Activated T-cell treated with anti-CD3 and anti-CD28 coated beads, Interleukin-2, amount 50 U/mL, for 4 hours (primary cell): ENCODE data around the gene PKP1. TPM values are rescaled to one million over a fixed set of nuclear protein-coding genes. Genes with fewer than 3 reads are reported as not detected.
"Not testable (repeated sequence)": the region's sequence is repeated elsewhere in the genome, so short reads cannot be mapped to it uniquely, and the experiment has no call there.

ENCODE experiments used
- ATAC-seq, 2 donors: fragments of 200-7000 bp; cut with Tn5 transposase; one replicate each; pipeline ENCODE4 v1.10.0; 2021
- DNase-seq: peaks from one replicate; pipeline ENCODE4 v3.0.0-alpha.2; 2020
- H3K27me3 Mint-ChIP-seq: one replicate; pipeline ENCODE4 v1.8.0; 2021; ENCODE audit warnings: low read depth, mixed read lengths
- H3K36me3 Mint-ChIP-seq: one replicate; pipeline ENCODE4 v1.8.0; 2022; ENCODE audit warnings: mixed read lengths; ENCODE audit not compliant: insufficient read depth
- H3K4me1 Mint-ChIP-seq: one replicate; pipeline ENCODE4 v1.8.0; 2021; ENCODE audit warnings: low read depth, mixed read lengths
- H3K4me3 Mint-ChIP-seq: one replicate; pipeline ENCODE4 v1.8.0; 2021; ENCODE audit warnings: mild to moderate bottlenecking, moderate library complexity, mixed read lengths
- H3K9me3 Mint-ChIP-seq: one replicate; pipeline ENCODE4 v1.8.0; 2021; ENCODE audit warnings: mixed read lengths
- total RNA-seq, 3 donors: library from RNA; stranded (reverse); gene quantifications; one replicate each; pipeline ENCODE4 v1.2.1, GENCODE V29; 2021

Gene PKP1
- total RNA-seq, 3 donors from 2014 or later, result not detected

GRCh38 chr1:201254625-201255478, 28.5 kb upstream of the PKP1 start:
- DNase-seq, result peak; percentile 56
- peak; percentile 62 to 65 for ATAC-seq
- Mint-ChIP-seq H3K9me3 (no peaks in the 10 kb centered on the region), H3K4me1 (no peaks in the 10 kb centered on the region), H3K36me3 (no peaks in the 10 kb centered on the region), H3K4me3 (no peak overlapping the region), H3K27me3 (peaks cover 6% of the 10 kb centered on the region)

- Mint-ChIP-seq H3K9me3 (no peaks in the 10 kb centered on the region), H3K4me1 (peaks cover 3% of the 10 kb centered on the region), H3K27me3 (peaks cover 12% of the 10 kb centered on the region), H3K4me3 (no peak overlapping the region), H3K36me3 (no peaks in the 10 kb centered on the region)
- DNase-seq, result no peak
- no peak for ATAC-seq
These were observed 27.6 kb upstream of the PKP1 start for GRCh38 chr1:201255479-201256362.

GRCh38 chr1:201258132-201258531, 25.2 kb upstream of the PKP1 start:
- H3K36me3 Mint-ChIP-seq, DNase-seq, H3K4me3 Mint-ChIP-seq, H3K9me3 Mint-ChIP-seq, H3K4me1 Mint-ChIP-seq, ATAC-seq: not testable (repeated sequence)
- H3K27me3 Mint-ChIP-seq, result peaks cover 22% of the 10 kb centered on the region

- Mint-ChIP-seq H3K9me3 (no peaks in the 10 kb centered on the region), H3K4me1 (peaks cover 3% of the 10 kb centered on the region), H3K4me3 (no peak overlapping the region), H3K27me3 (peaks cover 27% of the 10 kb centered on the region), H3K36me3 (no peaks in the 10 kb centered on the region)
- ATAC-seq (no peak), DNase-seq (no peak)
These were observed 24.5 kb upstream of the PKP1 start for GRCh38 chr1:201258763-201259230.

- no peak for DNase-seq
- peaks cover 3% of the 10 kb centered on the region for H3K4me1 Mint-ChIP-seq
- H3K27me3 Mint-ChIP-seq, result peaks cover 32% of the 10 kb centered on the region
- H3K9me3 Mint-ChIP-seq, result no peaks in the 10 kb centered on the region
- ATAC-seq, result no peak
- H3K36me3 Mint-ChIP-seq, result no peaks in the 10 kb centered on the region
- H3K4me3 Mint-ChIP-seq, result no peak overlapping the region
These were observed 23.6 kb upstream of the PKP1 start for GRCh38 chr1:201259476-201260235.

- Mint-ChIP-seq H3K27me3 (peaks cover 32% of the 10 kb centered on the region), H3K4me1 (peaks cover 3% of the 10 kb centered on the region), H3K4me3 (no peak overlapping the region), H3K36me3 (no peaks in the 10 kb centered on the region), H3K9me3 (no peaks in the 10 kb centered on the region)
- DNase-seq, result no peak
- ATAC-seq, result no peak
These were observed 23.1 kb upstream of the PKP1 start for GRCh38 chr1:201260236-201260590.

- no peak for ATAC-seq
- H3K27me3 Mint-ChIP-seq, result peaks cover 35% of the 10 kb centered on the region
- H3K9me3 Mint-ChIP-seq, result no peaks in the 10 kb centered on the region
- H3K4me1 Mint-ChIP-seq, result peaks cover 3% of the 10 kb centered on the region
- H3K36me3 Mint-ChIP-seq, result no peaks in the 10 kb centered on the region
- no peak for DNase-seq
- H3K4me3 Mint-ChIP-seq, result no peak overlapping the region
These were observed 22.5 kb upstream of the PKP1 start for GRCh38 chr1:201260648-201261311.

- Mint-ChIP-seq H3K27me3 (peaks cover 39% of the 10 kb centered on the region), H3K9me3 (no peaks in the 10 kb centered on the region), H3K36me3 (no peaks in the 10 kb centered on the region), H3K4me3 (no peak overlapping the region), H3K4me1 (peaks cover 3% of the 10 kb centered on the region)
- DNase-seq, result no peak
- no peak for ATAC-seq
These were observed 21.3 kb upstream of the PKP1 start for GRCh38 chr1:201261771-201262547.

- Mint-ChIP-seq H3K4me3 (no peak overlapping the region), H3K36me3 (no peaks in the 10 kb centered on the region), H3K9me3 (no peaks in the 10 kb centered on the region), H3K27me3 (peaks cover 45% of the 10 kb centered on the region), H3K4me1 (peaks cover 3% of the 10 kb centered on the region)
- ATAC-seq (no peak), DNase-seq (no peak)
These were observed 20.2 kb upstream of the PKP1 start for GRCh38 chr1:201262963-201263608.

GRCh38 chr1:201264072-201264471, 19.2 kb upstream of the PKP1 start:
- DNase-seq, result no peak
- no peak overlapping the region for H3K4me3 Mint-ChIP-seq
- no peak for ATAC-seq
- no peaks in the 10 kb centered on the region for H3K9me3 Mint-ChIP-seq
- peaks cover 47% of the 10 kb centered on the region for H3K27me3 Mint-ChIP-seq
- peaks cover 3% of the 10 kb centered on the region for H3K4me1 Mint-ChIP-seq
- no peaks in the 10 kb centered on the region for H3K36me3 Mint-ChIP-seq

GRCh38 chr1:201264554-201264953, 18.8 kb upstream of the PKP1 start:
- no peak for DNase-seq
- Mint-ChIP-seq H3K4me1 (peaks cover 3% of the 10 kb centered on the region), H3K27me3 (peaks cover 50% of the 10 kb centered on the region), H3K4me3 (no peak overlapping the region), H3K9me3 (no peaks in the 10 kb centered on the region), H3K36me3 (no peaks in the 10 kb centered on the region)
- no peak for ATAC-seq

- ATAC-seq (no peak), DNase-seq (no peak)
- Mint-ChIP-seq H3K36me3 (no peaks in the 10 kb centered on the region), H3K4me1 (no peaks in the 10 kb centered on the region), H3K9me3 (no peaks in the 10 kb centered on the region), H3K27me3 (peaks cover 49% of the 10 kb centered on the region), H3K4me3 (no peak overlapping the region)
These were observed 17.6 kb upstream of the PKP1 start for GRCh38 chr1:201265756-201266155.

GRCh38 chr1:201266276-201266675, 17.0 kb upstream of the PKP1 start:
- Mint-ChIP-seq H3K27me3 (peaks cover 44% of the 10 kb centered on the region), H3K4me1 (no peaks in the 10 kb centered on the region), H3K9me3 (no peaks in the 10 kb centered on the region), H3K36me3 (no peaks in the 10 kb centered on the region), H3K4me3 (no peak overlapping the region)
- DNase-seq (no peak), ATAC-seq (no peak)
